Mononuclear cell (primary cell): ENCODE results near the gene USP3. TPM values are rescaled to one million over a fixed set of nuclear protein-coding genes. Genes with fewer than 3 reads are reported as not detected.
"Not testable (repeated sequence)": the region's sequence is repeated elsewhere in the genome, so short reads cannot be mapped to it uniquely, and the experiment has no call there.

Experiments
- H3K27me3 ChIP-seq: 2 replicates; pipeline ENCODE4 v1.6.0; 2011; ENCODE audit warnings: low read length, control low read depth; ENCODE audit not compliant: insufficient read depth
- H3K4me1 ChIP-seq: 2 replicates; pipeline ENCODE4 v1.5.1; 2011; ENCODE audit warnings: mild to moderate bottlenecking, low read length, control low read depth; ENCODE audit not compliant: insufficient read depth
- H3K4me3 ChIP-seq: 2 replicates; pipeline ENCODE4 v1.5.1; 2011; ENCODE audit warnings: mild to moderate bottlenecking, low read length, moderate library complexity
- H3K9me3 ChIP-seq: 2 replicates; pipeline ENCODE4 v1.5.1; 2011; ENCODE audit warnings: low read depth, mild to moderate bottlenecking, control low read depth, low read length
- total RNA-seq: library from RNA; depleted of rRNA; stranded (reverse); fragments of >200 nt; gene quantifications from one replicate; pipeline ENCODE4 v1.2.3, GENCODE V29; 2012

The USP3 gene
- total RNA-seq, 1 donor, result 408 TPM

GRCh38 chr15:63603516-63603915 is 99.1 kb downstream of the USP3 start:
- no peaks in the 10 kb centered on the region for H3K9me3 ChIP-seq
- peaks cover 58% of the 10 kb centered on the region for H3K4me1 ChIP-seq
- H3K27me3 ChIP-seq, result no peaks in the 10 kb centered on the region
- no peak overlapping the region for H3K4me3 ChIP-seq

- Histone ChIP-seq H3K27me3 (no peaks in the 10 kb centered on the region), H3K9me3 (no peaks in the 10 kb centered on the region), H3K4me1 (peaks cover 52% of the 10 kb centered on the region), H3K4me3 (no peak overlapping the region)
Measured at GRCh38 chr15:63604281-63604680, 99.9 kb downstream of the USP3 start.

DNA sequence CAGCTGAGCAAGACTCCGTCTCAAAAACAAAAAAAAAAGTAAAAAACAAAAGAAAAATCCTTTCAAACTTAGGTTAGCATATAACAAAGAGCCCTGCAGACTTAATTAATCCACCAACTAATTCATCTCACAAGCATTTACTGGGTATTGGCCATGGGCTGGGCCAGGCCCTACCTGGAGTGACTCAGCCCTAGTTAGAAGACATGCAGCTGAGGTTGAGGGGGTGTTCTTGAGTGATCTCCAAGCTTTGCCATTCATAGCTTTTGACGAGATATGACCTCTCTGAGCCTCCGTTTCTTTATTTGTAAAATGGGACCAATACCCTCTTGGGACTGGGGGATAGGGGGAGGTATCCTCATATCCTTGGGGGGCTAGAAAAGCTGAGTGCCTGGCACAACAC is 100.6 kb downstream of the USP3 start:
- Histone ChIP-seq H3K9me3 (no peaks in the 10 kb centered on the region), H3K4me3 (no peak overlapping the region), H3K4me1 (peaks cover 45% of the 10 kb centered on the region), H3K27me3 (no peaks in the 10 kb centered on the region)

GRCh38 chr15:63605816-63606215 is 101.4 kb downstream of the USP3 start:
- Histone ChIP-seq H3K9me3 (no peaks in the 10 kb centered on the region), H3K4me3 (no peak overlapping the region), H3K4me1 (peaks cover 48% of the 10 kb centered on the region), H3K27me3 (no peaks in the 10 kb centered on the region)

- Histone ChIP-seq H3K9me3 (no peaks in the 10 kb centered on the region), H3K27me3 (no peaks in the 10 kb centered on the region), H3K4me1 (peaks cover 49% of the 10 kb centered on the region), H3K4me3 (no peak overlapping the region)
Measured at GRCh38 chr15:63606308-63606707, 101.9 kb downstream of the USP3 start.

GRCh38 chr15:63608989-63609388 is 104.6 kb downstream of the USP3 start:
- Histone ChIP-seq H3K4me3 (no peak overlapping the region), H3K27me3 (no peaks in the 10 kb centered on the region), H3K4me1 (peaks cover 31% of the 10 kb centered on the region), H3K9me3 (no peaks in the 10 kb centered on the region)

DNA sequence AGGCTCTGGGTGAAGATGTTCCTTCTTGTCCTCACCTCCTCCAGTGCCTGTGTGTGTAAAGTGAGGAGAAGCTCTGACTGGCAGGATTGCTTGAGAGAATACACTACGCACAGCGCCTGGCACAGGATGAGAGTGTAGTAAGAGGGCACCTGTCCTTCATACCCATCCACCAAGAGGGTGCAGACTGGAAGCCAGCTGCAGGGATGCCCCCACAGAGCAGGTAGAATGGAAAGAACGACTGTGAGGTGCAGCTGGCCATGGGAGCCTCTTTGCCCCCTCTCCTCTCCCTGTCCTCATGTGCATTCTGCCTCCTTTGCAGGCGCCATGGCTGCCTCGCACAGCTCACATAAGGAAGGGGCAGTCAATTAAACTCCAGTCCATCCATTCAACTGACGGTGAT is 105.1 kb downstream of the USP3 start:
- Histone ChIP-seq H3K27me3 (no peaks in the 10 kb centered on the region), H3K4me3 (no peak overlapping the region), H3K4me1 (peaks cover 31% of the 10 kb centered on the region), H3K9me3 (no peaks in the 10 kb centered on the region)

- Histone ChIP-seq H3K27me3 (no peaks in the 10 kb centered on the region), H3K9me3 (no peaks in the 10 kb centered on the region), H3K4me3 (no peak overlapping the region), H3K4me1 (peaks cover 28% of the 10 kb centered on the region)
Measured at GRCh38 chr15:63610209-63610841, 105.9 kb downstream of the USP3 start.

- Histone ChIP-seq H3K4me1 (peaks cover 20% of the 10 kb centered on the region), H3K27me3 (no peaks in the 10 kb centered on the region), H3K9me3 (no peaks in the 10 kb centered on the region), H3K4me3 (no peak overlapping the region)
Measured at GRCh38 chr15:63611177-63611576, 106.8 kb downstream of the USP3 start.

DNA sequence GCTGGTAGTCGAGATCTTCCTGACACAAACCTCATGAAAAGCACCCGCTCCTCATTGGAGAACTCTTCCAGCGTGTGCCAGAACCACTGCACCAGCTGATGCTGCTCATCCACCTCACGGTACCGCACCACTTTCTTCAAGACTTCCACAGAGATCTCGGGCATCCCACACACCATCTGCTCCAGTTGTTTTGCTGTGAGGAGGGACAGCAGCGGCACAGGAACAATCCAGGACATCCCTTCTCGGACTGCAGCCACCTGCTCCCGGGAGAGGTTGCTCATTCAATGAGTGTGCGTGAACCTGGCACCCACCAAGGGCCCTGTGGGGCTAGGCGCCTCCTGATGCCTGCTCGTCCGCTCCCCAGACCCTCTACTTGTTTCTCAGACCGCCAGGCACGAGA is 107.9 kb downstream of the USP3 start:
- no peaks in the 10 kb centered on the region for H3K9me3 ChIP-seq

DNA sequence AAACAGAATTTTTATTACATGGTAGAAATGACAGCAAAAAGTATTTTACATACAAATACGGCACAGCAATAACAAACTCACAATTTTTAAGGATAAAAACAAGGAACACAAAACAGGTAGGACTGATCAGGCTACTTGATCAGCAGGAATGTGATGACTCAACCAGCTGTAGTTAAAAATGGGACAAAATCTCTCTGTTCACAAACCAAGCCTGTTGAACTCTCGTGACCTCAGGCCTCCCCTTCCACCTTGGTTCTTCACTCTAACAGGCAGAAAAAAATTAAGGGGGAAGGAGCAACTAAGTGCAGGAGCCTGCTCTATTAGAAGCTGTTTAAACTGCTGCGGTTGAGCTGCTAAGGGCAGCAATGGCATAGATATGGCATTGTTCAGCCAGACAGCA is 111.5 kb downstream of the USP3 start:
- Histone ChIP-seq H3K9me3 (no peaks in the 10 kb centered on the region), H3K4me3 (no peak overlapping the region), H3K4me1 (peaks cover 4% of the 10 kb centered on the region), H3K27me3 (no peaks in the 10 kb centered on the region)

More for the DNA sequence above, 107.9 kb downstream of the USP3 start:
- H3K4me3 ChIP-seq, result no peak overlapping the region
- H3K27me3 ChIP-seq, result no peaks in the 10 kb centered on the region
- H3K4me1 ChIP-seq, result peaks cover 14% of the 10 kb centered on the region

DNA sequence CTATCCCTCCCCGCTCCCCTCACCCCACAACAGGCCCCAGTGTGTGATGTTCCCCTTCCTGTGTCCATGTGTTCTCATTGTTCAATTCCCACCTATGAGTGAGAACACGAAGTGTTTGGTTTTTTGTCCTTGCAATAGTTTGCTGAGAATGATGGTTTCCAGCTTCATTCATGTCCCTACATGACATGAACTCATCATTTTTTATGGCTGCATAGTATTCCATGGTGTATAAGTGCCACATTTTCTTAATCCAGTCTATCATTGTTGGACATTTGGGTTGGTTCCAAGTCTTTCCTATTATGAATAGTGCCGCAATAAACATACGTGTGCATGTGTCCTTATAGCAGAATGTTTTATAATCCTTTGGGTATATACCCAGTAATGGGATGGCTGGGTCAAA is 112.8 kb downstream of the USP3 start:
- H3K27me3 ChIP-seq, H3K4me3 ChIP-seq: not testable (repeated sequence)

DNA sequence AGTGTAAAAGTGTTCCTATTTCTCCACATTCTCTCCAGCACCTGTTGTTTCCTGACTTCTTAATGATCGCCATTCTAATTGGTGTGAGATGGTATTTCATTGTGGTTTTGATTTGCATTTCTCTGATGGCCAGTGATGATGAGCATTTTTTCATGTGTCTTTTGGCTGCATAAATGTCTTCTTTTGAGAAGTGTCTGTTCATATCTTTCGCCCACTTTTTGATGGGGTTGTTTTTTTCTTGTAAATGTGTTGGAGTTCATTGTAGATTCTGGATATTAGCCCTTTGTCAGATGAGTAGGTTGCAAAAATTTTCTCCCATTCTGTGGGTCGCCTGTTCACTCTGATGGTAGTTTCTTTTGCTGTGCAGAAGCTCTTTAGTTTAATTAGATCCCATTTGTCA is 113.2 kb downstream of the USP3 start:
- H3K9me3 ChIP-seq, H3K27me3 ChIP-seq, H3K4me3 ChIP-seq, H3K4me1 ChIP-seq: not testable (repeated sequence)

More for the DNA sequence above, 112.8 kb downstream of the USP3 start:
- not testable (repeated sequence) for H3K9me3 ChIP-seq, H3K4me1 ChIP-seq

DNA sequence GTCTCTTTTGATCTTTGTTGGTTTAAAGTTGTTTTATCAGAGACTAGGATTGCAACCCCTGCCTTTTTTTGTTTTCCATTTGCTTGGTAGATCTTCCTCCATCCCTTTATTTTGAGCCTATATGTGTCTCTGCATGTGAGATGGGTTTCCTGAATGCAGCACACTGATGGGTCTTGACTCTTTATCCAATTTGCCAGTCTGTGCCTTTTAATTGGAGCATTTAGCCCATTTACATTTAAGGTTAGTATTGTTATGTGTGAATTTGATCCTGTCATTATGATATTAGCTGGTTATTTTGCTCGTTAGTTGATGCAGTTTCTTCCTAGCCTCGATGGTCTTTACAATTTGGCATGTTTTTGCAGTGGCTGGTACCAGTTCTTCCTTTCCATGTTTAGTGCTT is 116.4 kb downstream of the USP3 start:
- not testable (repeated sequence) for H3K4me3 ChIP-seq, H3K9me3 ChIP-seq, H3K27me3 ChIP-seq, H3K4me1 ChIP-seq

GRCh38 chr15:63623232-63623969 is 119.0 kb downstream of the USP3 start:
- Histone ChIP-seq H3K9me3 (no peaks in the 10 kb centered on the region), H3K27me3 (no peaks in the 10 kb centered on the region), H3K4me3 (no peak overlapping the region), H3K4me1 (no peaks in the 10 kb centered on the region)

- H3K4me3 ChIP-seq, result no peak overlapping the region
- H3K27me3 ChIP-seq, result no peaks in the 10 kb centered on the region
- no peaks in the 10 kb centered on the region for H3K9me3 ChIP-seq
- no peaks in the 10 kb centered on the region for H3K4me1 ChIP-seq
Measured at GRCh38 chr15:63626955-63627354, 122.6 kb downstream of the USP3 start.
